CD1c-positive myeloid dendritic cell (primary cell): Measurements from ENCODE around the gene FRMD4B.
"Not testable (repeated sequence)": the region's sequence is repeated elsewhere in the genome, so short reads cannot be mapped to it uniquely, and the experiment has no call there.

Experiments
- DNase-seq: peaks from one replicate; pipeline ENCODE4 v3.0.0-alpha.2; 2016; ENCODE audit errors: extremely low spot score

The FRMD4B gene

GRCh38 chr3:69244039-69244438 is 141.8 kb downstream of the FRMD4B start:
- DNase-seq = no peak

- no peak for DNase-seq
These were observed 144.1 kb downstream of the FRMD4B start for GRCh38 chr3:69241769-69242168.

GRCh38 chr3:69240651-69241568 is 145.0 kb downstream of the FRMD4B start:
- DNase-seq = no peak

DNA sequence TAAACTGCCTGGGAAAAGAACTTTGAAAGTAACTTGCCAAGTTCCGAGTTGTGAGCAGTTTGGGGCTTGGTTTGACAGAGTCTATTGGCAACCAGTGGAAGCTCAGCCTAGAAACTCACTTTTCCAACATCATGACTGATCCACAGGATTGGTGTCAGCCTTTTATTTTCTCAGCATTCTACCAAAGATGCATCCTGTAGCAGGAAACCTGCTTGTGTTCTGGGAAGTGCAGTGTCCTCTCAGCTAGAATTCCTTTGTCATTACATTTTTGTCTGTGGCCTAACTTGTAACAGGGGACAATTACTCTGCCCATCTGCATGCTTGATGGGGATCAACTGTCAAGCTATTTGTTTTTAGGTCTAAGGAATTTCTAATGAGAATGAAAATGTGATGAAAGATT is 146.8 kb downstream of the FRMD4B start:
- no peak for DNase-seq

- DNase-seq = peak; percentile 16
These were observed 148.8 kb downstream of the FRMD4B start for GRCh38 chr3:69236812-69237707.

GRCh38 chr3:69235882-69236281 is 150.0 kb downstream of the FRMD4B start:
- DNase-seq = peak; percentile 7

DNA sequence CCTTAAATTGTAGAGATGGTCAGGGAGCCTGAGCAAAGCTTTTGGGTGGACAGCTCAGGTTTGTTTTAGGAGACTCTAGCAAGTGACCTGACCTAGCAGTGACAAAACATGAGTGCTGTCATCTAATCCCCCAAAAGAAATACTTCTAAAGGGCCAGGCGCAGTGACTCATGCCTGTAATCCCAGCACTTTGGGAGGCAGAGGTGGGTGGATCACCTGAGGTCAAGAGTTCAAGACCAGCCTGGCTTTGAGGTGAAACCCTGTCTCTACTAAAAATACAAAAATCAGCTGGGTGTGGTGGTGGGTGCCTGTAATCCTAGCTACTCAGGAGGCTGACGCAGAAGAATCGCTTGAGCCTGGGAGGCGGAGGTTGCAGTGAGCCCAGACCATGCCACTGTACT is 150.7 kb downstream of the FRMD4B start:
- DNase-seq = not testable (repeated sequence)

GRCh38 chr3:69232482-69232881 is 153.4 kb downstream of the FRMD4B start:
- no peak for DNase-seq

- no peak for DNase-seq
These were observed 153.9 kb downstream of the FRMD4B start for GRCh38 chr3:69231929-69232440.

DNA sequence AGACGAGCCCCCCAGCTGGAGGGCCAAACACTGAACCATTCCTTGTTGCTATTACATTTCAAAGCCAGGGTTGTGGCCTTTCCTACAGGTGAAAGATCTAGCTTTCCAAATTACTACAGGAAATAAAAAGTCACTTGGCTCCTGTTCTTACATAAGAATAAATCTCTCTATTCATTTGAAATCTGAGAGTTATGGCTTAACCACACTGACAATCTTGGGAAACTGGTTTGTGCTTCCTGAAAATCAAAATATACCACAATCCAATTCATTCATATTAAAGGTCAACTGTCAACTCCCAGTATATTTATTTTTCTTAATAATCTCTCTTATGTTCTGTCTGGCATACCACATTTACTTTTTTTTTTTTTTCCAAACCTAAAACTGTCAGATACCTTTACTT is 159.8 kb downstream of the FRMD4B start:
- DNase-seq = no peak

- DNase-seq = no peak
These were observed 166.7 kb downstream of the FRMD4B start for GRCh38 chr3:69219101-69219708.

- DNase-seq = no peak
These were observed 167.8 kb downstream of the FRMD4B start for GRCh38 chr3:69218079-69218478.

DNA sequence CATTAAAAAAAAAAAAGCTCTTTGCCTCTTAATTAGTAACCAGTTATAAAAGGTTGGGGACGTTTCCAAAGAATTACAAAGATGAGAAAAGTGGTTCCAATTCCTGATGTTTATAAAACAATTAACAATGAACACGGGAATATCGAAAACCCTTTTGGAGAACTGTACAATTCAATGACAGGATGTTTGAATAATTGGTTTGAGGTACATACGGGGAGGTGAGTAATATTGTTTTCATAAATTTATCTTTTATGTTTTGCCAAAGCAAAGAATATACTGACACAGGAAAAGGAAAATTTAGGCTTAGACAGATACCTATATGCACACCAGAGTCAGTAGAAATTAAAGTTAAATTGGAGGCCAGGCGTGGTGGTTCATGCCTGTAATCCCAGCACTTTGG is 168.9 kb downstream of the FRMD4B start:
- no peak for DNase-seq

DNA sequence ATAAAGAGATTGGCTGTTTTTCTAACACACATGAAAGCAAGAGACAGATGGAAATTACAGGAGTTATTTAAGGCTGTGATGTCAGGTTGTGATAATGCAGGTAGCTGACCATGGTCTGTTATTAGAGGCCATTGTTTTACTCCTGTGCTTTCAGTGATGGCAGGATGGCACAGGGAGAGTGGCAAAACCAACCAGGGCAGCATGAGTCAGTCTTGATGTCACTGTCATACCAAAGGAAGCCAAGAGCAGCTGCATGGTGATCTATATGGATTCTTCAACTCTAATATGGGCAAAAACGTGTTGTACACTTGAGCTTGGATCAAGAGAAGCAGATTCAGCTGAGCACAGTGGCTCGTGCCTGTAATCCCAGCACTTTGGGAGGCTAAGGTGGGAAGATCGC is 171.6 kb downstream of the FRMD4B start:
- no peak for DNase-seq

DNA sequence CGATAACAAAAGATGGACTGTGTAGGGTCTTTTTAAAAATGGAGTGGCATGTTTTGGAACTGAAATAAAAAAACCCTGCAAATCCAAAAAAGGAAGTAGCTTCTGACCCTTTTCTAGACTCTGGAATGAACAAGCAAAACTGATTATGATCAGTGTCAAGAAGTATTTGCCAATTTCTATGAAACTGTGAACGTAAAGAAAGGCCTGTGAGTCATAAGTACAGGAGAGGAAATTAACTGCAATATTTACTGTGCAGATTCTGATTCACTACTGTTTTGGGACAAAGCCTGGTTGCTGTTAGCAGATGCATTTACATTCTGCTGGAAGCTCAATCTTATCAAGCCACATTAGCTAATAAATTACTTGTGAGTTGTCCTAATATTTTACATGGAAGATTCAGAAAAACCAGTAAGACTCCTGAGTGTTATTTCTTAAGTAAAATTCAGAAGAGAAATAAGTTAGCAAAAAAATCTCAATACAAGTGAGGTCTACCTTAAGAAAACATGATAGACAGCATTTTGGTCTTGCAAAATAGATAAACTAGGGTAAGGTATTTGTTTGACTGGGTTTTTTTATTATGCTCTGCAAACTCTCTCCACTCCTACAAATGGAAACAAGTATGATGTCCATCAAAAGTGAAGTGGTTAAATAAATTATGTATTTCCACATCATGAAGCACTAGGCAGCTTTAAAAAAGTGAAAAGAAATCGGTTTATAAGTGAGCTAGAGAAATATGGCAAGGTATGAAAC is 173.3 kb downstream of the FRMD4B start:
- peak; percentile 79 for DNase-seq

DNA sequence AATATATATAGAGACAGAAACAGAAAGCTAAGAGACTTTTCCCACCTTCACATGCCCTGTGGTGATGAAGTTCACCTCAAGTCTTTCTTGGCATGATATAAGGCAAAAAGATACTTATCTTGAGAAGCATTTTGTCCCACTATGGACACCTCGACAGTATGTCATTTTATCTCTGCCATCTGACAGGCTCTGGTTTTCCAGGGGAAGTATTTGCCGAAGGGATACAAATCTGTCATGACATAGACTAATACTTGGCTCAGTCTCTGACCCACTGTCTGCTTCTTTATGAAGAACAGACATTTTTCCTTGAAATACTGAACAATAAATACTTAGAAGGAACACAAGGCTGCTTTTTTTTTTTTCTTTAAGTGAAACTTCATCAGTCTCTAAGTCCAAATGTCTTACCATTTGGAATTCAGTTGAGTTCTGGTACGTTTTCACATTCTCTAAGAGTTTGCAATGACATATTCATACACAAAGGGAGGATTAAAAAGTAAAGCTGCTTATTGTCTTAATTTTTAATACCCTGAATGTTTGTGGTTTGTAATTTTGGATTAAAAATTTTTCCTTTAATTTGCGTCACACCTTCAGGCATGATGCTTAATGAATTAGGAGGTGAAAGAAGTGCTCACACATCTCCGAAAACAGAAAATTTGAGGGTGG is 175.7 kb downstream of the FRMD4B start:
- DNase-seq = no peak

DNA sequence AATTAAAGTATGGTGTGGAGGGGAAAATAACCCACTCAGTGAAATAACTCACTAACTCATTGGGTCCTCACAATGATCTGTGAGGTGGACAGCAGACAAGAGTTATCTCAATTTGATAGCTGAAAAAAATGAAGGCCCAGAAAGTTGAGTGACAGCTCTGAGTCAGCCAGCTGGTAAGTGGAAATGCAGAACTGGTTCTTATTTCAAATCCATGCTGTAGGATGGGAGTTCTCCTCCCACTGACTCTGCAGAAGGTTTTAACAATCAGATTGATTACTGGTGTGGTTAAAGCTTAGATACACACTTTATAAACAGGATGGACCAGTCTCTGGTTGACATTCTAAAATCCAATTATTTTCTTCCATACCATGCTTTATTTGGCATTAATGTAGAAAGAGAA is 176.5 kb downstream of the FRMD4B start:
- DNase-seq = peak; percentile 72

GRCh38 chr3:69207031-69207430 is 178.9 kb downstream of the FRMD4B start:
- DNase-seq = no peak

GRCh38 chr3:69205385-69205784 is 180.5 kb downstream of the FRMD4B start:
- no peak for DNase-seq

DNA sequence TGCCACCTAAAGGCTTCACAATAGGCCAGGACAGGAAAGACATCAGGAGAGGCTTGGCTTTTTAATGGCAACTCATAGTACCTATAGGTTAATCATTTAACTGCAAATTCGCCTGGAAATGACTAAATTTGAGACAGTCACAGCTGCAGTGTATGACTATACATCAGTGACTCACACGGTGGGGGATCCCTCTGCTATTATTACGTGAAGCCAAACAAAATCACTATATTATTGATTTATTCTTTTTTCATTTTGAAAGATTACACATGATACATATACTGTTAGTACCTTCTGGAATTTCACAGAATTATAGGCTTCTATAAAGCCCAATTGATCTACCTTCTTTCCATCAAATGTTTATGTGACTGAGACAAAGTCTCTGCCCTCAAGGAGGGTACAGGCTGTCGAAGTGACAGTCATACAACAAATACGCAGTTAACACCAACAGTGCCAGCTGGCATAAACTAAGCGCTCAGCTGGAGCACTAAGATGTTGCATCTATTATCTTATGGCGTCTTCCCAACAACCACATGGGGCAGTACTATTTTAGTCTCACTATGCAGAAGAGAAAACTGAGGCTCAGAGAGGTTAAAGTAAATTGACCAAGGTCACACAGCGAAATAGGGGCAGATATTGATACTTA is 181.5 kb downstream of the FRMD4B start:
- no peak for DNase-seq
